HG03571 (cell line): ENCODE data around the gene NRN1L.
"Not testable (repeated sequence)": the region's sequence is repeated elsewhere in the genome, so short reads cannot be mapped to it uniquely, and the experiment has no call there.

Experiments used
- ATAC-seq: cut with Tn5 transposase; IDR thresholded peaks from one replicate; pipeline ENCODE4 v1.9.1; 2021; ENCODE audit not compliant: unreplicated experiment

NRN1L gene

DNA sequence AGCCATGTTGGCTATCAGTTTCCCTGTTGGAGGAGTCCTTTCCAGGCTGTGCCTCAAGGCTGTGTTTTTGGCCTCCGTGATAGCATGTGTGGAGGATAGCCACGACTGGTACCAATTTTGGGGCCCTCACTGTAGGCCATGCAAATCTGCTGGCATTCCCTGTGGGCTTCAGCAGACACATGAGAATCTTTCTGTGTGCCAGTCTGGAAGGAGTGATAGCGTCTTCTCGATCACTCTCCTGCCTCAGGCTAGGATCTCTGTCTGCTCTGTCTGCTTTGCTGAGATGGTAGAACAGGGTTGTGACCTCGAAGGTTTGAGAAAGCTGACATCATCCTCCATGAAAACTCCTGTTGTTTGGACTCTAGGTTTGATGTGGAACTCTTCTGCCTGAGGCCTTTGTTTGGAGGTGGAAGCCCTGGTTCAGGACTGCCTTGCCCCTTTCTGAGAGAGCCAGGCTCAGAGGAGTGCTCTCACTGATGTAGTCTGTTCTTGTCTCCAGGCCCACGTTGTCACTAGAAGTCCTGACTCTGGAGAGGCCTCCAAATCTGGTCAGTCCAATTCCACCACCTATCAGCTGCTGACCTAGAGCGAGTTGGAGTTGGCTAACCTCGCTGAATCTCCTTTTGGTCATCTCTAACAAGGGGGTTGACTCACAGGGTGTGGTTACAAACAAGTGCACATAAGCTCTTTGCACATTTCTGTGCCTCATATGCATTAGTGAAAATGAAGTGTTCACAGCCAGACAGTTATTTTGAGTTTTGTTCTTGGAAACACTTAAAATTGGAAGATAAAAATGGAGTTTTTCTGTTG lies 23.9 kb upstream of the NRN1L start:
- no peak for ATAC-seq

GRCh38 chr16:67861877-67862276 lies 22.8 kb upstream of the NRN1L start:
- no peak for ATAC-seq

DNA sequence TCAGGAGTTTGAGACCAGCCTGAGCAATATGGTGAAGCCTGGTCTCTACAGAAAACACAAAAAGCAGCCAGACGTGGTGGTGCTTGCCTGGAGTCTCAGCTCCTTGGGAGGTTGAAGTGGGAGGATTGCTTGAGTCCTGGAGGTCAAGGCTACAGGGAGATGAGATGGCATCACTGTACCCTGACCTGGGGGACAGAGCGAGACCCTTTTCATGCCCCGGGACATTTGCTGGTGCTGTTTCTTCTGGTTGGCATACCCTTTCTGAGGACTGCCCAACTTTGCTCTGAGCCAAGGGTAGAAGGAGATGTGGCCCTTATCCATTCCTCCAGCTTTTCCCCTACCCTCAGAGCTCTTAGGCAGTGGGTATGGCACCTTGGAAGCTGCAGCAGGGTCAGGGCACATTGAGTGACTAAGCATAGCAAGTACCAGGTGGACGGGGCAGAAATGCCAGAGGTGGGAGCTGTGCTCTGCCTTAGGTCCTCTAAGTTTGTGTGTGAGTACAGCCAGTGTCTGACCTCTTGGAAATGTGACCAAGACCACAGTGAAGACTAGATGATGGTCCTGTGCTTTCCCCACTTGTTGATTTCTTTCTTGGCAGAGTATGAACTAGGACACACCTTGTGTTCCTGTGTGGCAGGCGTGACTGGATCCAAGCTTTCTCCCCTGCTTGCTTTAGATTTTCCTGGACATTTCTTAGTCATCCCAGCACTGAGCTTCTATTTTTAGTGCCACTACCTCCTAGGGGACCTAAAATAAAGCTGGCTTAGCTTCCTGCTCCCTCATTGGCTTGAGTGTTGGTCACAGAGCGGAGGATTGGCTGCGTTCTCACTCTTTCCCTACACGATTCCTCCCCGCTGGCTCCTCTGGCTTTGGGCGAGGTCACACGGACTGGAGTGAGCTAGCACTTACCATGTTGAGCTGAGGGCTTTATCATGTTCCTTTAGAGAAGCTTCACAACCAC lies 21.8 kb upstream of the NRN1L start:
- no peak for ATAC-seq

DNA sequence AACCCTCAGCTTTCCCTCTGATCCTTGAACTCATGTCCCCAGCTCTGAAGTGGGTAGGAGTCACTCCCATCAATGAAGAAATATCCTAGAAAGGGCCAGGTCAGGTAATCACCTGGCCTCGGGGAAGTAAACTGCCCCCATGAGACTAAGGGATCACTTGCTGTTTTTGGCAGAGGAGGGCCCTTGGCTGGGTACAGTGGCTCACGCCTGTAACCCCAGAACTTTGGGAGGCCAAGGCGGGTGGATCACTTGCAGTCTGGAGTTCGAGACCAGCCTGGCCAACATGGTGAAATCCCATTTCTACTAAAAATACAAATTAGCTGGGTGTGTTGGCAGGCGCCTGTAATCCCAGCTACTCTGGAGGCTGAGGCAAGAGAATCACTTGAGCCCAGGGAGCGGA lies 20.6 kb upstream of the NRN1L start:
- ATAC-seq, result not testable (repeated sequence)

DNA sequence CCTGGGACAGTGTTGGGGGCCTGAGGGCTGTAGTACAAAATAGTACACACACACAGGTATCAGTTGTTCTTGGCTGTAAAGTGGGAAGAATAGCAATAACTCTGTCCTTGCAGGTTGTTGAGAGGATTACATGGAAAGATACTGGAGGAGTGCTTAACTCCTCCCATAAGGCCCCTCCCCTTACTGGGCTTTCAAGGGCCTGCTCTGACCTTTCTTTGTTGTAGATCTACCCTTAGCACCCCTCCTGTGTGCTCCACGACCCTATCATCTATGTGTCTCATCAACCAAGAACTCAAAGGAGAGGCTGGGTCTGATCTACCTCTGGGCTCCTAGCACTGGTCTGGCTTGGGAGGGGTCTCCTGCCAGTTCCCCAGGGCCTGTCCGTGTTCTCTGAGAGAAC lies 20.1 kb upstream of the NRN1L start:
- ATAC-seq, result no peak

DNA sequence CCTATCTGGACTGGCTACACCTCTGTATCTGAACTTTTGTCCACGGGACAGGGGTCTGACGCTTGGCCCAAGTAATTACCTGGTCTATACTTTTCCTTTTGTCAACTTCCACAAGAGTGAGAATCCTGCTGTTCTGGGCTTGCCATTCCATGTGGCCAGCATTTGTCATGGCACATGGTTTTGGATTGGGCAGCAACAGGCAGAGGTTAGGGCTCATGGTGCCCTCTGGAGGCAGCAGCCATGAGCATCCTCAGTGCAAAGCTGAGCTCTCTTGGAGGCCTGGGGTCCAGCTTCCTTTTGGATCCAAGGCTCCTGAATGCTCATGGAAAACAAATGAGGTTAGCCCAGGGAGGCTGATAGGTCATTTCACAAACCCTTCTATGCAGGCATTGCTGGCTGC lies 19.4 kb upstream of the NRN1L start:
- no peak for ATAC-seq

- ATAC-seq, result no peak
These were observed 16.4 kb upstream of the NRN1L start for GRCh38 chr16:67868290-67868689.

DNA sequence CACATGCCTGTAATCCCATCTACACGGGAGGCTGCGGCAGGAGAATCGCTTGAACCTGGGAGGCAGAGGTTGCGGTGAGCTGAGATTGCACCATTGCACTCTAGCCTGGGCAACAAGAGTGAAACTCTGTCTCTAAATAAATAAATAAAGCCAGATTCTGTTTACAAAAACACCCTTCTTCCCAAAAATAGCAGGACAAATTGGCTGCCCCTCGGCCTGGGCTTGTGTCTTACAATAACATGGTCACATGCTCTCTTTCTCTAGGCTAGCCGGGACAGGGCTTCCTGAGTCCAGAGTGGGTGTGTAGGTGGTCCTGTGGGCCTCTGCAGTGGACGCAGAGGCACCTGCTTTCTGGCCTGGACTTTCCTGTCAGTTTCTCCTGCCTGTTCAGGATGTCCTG lies 15.0 kb upstream of the NRN1L start:
- ATAC-seq, result no peak

DNA sequence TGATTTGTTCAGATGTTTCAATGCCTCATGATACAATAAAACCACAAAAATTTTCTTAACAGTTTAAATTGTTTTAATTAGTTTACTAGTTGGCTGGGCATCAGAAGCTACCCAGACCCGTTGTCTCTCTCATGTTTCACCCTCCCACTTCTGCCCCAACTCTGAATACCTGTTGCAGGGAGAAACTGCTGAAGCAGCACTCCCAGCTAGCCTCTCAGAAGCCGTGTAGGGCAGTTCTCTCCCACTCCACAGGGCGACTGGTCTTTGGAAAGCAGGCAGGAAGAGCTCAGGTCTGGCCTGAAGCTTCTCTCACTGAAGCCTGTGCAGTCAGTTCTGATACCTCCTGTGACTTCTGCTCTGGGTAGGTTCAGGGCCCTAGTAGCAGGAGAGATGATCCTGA lies 13.4 kb upstream of the NRN1L start:
- ATAC-seq, result no peak

- ATAC-seq, result no peak
These were observed 12.5 kb upstream of the NRN1L start for GRCh38 chr16:67872131-67872630.

DNA sequence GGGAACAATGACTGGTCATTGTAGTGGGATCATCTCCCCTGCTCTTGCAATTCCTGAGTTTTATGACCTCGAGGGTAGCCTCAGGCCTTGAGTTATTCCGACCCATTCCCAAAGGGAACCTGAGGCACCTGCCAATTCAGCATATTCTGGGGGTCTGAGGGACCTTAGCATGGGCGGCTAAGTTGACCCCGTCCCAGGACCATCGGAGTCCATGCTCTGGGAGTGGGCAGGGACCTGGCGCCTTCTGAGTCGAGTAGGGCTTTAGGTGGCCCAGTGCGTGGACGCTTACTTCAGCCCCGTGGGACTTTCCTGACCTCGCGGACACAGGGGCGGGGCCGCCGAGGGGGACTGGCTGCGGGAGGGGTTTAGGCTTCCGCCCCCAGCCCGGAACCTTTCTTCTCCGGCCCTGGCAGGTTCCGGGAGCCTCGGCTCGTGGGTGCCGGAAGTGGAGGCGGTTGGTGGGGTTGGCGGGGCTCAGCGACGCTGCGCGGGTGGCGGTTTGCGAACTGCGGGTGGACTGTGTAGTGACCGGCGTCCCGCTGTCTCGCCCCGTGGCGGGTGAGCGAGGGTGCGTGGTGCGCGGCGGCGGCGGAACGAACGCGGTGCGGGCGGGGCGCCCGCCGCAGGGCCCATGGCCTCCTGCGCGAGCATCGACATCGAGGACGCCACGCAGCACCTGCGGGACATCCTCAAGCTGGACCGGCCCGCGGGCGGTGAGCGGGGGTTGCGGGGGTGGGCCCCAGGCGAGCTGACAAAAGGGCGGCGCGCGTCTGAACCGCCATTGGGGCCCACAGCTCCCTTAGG lies 11.9 kb upstream of the NRN1L start, which contains the start of gene EDC4:
EDC4 (plus strand) TSS at position 422 of the 804 bp plus-strand sequence; CDS start at position 632, 210 bp downstream.
- ATAC-seq, result peak; percentile 64

- ATAC-seq, result no peak
These were observed 11.0 kb upstream of the NRN1L start for GRCh38 chr16:67873435-67874370.

GRCh38 chr16:67874372-67874771 lies 10.3 kb upstream of the NRN1L start:
- ATAC-seq, result no peak

GRCh38 chr16:67877064-67877463 lies 7.6 kb upstream of the NRN1L start:
- no peak for ATAC-seq

DNA sequence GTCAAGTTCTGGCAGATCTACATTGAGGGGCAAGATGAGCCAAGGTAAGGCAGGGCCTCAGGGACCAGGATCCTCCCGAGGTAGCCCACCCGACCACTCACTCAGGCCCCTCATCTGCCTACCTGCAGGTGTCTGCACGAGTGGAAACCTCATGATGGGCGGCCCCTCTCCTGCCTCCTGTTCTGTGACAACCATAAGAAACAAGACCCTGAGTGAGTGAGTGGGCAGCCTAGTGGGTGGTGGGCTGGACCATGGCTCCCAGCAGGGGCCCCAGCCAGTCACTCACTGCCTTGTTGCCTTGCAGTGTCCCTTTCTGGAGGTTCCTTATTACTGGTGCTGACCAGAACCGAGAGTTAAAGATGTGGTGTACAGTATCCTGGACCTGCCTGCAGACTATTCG lies 6.5 kb upstream of the NRN1L start:
- ATAC-seq, result no peak

DNA sequence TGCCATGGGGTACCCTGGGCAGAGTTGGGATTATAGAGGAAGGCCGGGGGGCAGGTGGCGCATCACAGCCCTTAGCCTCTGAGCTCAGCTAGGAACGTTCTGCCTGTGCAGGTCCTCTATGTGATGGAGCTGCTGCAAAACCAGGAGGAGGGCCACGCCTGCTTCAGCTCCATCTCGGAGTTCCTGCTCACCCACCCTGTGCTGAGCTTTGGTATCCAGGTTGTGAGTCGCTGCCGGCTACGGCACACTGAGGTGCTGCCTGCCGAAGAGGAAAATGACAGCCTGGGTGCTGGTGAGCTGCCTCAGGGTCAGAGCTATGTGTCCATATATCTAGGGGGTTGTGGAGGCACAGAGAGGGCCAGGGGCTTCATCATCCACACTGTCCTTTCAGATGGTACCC lies 5.8 kb upstream of the NRN1L start:
- ATAC-seq, result no peak

DNA sequence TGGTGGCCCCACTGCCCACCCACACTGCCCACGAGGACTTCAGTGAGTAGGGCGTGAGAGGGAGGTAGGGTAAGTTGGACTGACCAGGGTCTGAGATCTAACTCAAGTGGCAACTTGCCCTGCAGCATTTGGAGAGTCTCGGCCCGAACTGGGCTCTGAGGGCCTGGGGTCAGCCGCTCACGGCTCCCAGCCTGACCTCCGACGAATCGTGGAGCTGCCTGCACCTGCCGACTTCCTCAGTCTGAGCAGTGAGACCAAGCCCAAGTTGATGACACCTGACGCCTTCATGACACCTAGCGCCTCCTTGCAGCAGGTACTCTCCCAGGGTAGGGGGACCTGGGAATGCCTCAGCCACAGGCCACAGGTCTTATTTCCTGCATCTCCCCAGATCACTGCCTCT lies 5.2 kb upstream of the NRN1L start:
- no peak for ATAC-seq

DNA sequence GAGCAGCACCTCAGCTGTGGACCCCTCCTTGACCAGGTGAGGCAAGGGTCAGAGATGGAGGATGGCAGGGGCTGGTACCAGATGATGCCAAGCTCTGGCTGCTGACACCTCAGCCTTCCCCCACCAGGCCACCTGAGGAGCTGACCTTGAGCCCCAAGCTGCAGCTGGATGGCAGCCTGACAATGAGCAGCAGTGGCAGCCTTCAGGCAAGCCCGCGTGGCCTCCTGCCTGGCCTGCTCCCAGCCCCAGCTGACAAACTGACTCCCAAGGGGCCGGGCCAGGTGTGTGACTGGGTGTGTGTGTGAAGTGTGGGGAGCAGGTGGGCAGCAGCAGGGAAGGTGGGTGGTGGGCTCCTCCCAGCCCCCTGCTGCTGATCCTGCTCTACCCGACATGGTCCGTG lies 4.7 kb upstream of the NRN1L start:
- ATAC-seq, result no peak

DNA sequence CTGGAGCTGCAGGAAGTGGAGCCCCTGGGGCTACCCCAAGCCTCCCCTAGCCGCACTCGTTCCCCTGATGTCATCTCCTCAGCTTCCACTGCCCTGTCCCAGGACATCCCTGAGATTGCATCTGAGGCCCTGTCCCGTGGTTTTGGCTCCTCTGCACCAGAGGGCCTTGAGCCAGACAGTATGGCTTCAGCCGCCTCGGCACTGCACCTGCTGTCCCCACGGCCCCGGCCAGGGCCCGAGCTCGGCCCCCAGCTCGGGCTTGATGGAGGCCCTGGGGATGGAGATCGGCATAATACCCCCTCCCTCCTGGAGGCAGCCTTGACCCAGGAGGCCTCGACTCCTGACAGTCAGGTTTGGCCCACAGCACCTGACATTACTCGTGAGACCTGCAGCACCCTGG lies 4.1 kb upstream of the NRN1L start:
- no peak for ATAC-seq

- ATAC-seq, result no peak
These were observed 3.0 kb upstream of the NRN1L start for GRCh38 chr16:67881621-67882161.
